Stimulated activated naive CD8-positive, alpha-beta T cell treated with anti-CD3 and anti-CD28 coated beads, Interleukin-15, Interleukin-2, amounts not matched to agents 100 ng/mL and 50 ng/mL, for 24 hours (primary cell): ENCODE results near the gene DBN1.

ENCODE experiments used
- H3K27ac Mint-ChIP-seq: one replicate; pipeline ENCODE4 v1.8.0; 2021; ENCODE audit warnings: mild to moderate bottlenecking, mixed read lengths
- H3K27me3 Mint-ChIP-seq: one replicate; pipeline ENCODE4 v1.8.0; 2021; ENCODE audit warnings: mixed read lengths
- H3K36me3 Mint-ChIP-seq: one replicate; pipeline ENCODE4 v1.8.0; 2021; ENCODE audit warnings: low read depth, mixed read lengths
- H3K4me1 Mint-ChIP-seq: one replicate; pipeline ENCODE4 v1.8.0; 2021; ENCODE audit warnings: low read depth, mixed read lengths
- H3K4me3 Mint-ChIP-seq: one replicate; pipeline ENCODE4 v1.8.0; 2021; ENCODE audit warnings: mild to moderate bottlenecking, mixed read lengths
- H3K9me3 Mint-ChIP-seq: one replicate; pipeline ENCODE4 v1.8.0; 2021; ENCODE audit warnings: mixed read lengths

DBN1 gene

DNA sequence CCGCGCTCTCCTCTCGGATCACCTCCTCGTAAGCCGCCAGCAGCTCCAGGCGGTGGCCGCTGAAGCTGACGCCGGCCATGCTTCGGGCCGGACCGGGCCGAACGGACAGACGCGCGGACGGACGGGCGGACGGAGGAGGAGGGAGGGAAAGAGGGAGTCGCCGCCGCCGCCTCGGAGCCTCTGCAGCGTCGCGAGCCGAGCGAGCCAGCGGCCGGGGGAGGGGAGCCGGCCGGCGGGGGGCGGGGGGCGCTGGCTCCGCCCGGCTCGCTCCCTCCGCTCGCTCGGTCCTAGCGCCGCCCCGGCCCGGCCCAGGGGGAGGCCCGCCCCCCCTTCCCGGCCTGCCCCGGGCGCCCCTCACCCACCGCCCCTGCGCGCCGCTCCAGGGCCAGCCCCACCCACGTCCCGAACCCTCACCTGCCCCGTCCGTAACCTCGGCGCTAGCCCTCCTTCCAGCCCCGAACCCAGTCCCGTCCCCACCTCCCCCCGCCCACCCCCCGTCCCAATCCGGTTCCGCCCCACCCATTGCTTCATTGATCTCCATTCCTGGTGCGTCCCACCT lies at the start of gene DBN1:
Gene DBN1 (minus strand): TSS at position 192 of the 559 bp plus-strand sequence. CDS start 113 bp downstream, at position 79.
- Mint-ChIP-seq H3K9me3 (no peaks in the 10 kb centered on the region), H3K4me3 (peak within 1 kb of the TSS; percentile 83), H3K4me1 (peaks cover 61% of the 10 kb centered on the region), H3K36me3 (peaks cover under 1% of the 10 kb centered on the region), H3K27me3 (no peaks in the 10 kb centered on the region), H3K27ac (peak within 1 kb of the TSS; percentile 80)

DNA sequence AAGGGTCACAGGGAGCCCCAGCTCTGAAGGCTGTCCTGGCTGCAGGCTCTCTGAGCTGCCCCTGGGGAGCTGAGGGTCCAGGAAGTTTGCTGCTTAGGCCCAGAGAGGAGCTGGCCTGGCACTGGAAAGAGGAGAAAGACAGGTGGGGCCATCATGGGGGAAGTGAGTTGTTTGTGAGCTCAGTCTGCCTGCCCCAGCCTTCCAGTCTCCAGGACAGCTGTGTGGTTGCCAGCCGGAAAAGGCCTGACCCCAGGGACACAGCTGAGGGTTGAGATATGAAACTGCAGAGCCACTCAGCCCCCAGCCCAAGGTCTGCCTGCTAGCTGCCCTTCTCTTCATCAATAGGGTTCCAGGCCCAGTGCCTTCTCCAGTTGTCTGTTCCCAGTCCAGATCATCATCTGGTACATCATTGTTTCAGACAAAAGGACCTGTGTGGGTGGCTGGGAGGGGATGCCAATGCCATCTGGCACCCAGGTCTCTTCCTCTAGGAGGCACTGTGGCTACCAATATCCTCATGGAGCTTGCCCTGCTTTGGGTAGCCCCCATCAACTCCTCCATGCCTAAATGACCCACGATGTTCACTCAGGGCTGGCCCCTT lies 47.6 kb upstream of the DBN1 start:
- no peaks in the 10 kb centered on the region for H3K9me3 Mint-ChIP-seq
- H3K27ac Mint-ChIP-seq: peak overlapping the region; percentile 87
- peaks cover 41% of the 10 kb centered on the region for H3K4me1 Mint-ChIP-seq
- H3K4me3 Mint-ChIP-seq: no peak overlapping the region
- no peaks in the 10 kb centered on the region for H3K27me3 Mint-ChIP-seq
- H3K36me3 Mint-ChIP-seq: peaks cover 44% of the 10 kb centered on the region

DNA sequence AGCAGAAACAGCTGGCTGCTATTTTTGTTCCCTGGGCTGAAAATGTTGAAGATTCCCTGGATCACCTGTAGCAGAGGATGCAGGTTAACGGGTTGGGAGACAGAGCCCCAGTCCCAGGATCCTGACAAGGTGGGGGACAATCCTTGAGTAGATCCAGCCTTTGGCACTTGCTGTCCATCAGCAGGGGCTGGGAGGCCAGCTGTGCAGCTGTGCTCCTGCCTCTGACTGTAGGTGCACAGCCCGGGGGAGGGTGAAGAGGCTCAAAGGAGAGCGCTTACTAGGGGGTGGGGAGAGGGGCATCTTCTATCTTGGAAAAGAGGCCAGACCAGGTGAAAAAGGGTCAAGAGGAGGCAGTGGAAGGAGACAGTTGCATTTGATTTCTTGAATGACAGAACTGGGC lies 46.8 kb upstream of the DBN1 start:
- Mint-ChIP-seq H3K27me3 (no peaks in the 10 kb centered on the region), H3K9me3 (no peaks in the 10 kb centered on the region), H3K4me1 (peaks cover 48% of the 10 kb centered on the region), H3K27ac (peak overlapping the region; percentile 87), H3K36me3 (peaks cover 47% of the 10 kb centered on the region), H3K4me3 (no peak overlapping the region)

DNA sequence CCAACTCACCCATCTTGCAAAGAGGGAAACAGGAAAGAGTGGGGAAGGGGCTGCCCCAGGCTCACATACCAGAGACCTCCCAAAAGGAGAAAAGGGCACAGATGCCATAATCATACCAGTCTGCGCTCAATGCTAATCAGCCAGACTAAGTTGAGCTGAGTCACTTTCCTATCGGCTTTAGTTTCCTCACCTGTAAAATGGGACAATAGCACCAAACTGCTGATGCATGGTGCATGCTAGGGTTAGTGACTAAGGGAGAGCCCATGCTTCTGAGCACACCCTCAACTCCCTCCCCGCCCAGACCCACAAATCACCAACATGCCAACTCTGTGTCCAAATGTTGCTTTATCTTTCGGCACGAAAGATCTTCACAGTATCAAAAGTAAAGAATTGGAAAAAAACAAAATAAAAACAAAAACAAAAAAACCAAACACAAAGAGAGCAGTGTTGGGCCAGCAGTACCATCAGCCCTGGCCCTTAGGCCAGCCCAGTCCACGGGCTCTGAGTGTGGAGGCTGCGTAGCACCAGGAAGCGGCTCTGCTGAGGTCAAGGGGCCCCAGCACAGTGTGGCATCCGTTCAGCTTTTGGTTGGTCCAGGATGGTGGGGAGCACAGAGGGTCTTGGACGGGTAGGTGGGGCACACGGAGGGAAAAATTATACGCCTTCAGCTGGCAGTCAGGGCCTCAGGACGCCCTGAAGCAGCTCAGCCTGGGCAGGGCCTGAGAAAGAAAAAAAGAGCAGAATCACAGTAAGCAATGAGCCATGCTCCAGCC lies 46.2 kb upstream of the DBN1 start:
- Mint-ChIP-seq H3K4me1 (peaks cover 54% of the 10 kb centered on the region), H3K4me3 (peak overlapping the region; percentile 58), H3K27me3 (no peaks in the 10 kb centered on the region), H3K27ac (peak overlapping the region; percentile 51), H3K9me3 (no peaks in the 10 kb centered on the region), H3K36me3 (peaks cover 49% of the 10 kb centered on the region)

DNA sequence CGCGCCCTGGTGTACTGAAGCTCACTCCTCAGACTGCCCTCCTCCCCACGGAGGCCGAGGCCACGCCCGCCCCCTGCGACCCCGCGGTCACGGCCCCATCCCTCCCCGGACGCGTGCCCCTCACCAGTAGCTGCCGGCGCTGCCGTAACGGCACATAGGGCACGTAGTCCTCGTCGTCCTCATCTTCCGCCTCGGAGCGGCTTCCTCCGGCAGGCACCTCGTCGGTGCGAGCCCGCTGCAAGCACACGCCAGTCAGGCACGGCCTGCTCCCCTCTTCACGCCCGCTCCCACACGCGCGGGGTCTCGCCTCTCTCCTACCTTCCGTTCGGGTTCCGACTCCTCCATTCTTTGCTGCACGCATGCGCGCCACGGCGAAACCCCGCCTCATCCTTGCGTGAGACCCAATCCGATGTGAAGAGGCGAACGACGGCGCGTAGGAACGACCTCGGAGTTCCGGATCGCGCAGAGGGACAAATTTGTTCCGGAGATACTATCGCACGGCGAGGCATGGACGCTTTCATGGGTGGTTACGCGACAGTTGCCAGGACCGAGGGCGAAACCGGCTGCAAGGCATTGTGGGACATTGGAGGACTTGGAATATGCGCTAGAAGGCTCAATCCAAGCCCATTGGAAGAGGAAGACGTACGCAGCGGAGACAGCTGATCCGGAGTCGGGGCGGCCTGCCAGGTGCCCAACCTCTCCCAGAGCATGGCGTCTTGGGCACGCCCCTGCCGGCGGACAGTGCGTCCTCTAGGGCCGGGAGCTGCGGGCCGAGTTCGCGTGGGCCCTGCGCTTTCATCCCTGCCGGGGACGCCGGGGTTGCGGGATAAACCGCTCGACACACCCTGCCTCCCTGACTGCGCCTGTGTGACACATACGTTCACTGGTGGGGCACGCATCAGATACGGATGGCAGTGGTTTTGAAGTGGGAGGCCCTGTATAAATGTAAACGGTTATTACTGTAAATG lies 43.5 kb upstream of the DBN1 start, which contains the start of gene DDX41:
Gene DDX41 (minus strand): TSS at position 361 of the 968 bp plus-strand sequence. CDS start 16 bp downstream, at position 345.
- Mint-ChIP-seq H3K27me3 (no peaks in the 10 kb centered on the region), H3K4me3 (peak within 1 kb of the TSS; percentile 98), H3K4me1 (peaks cover 59% of the 10 kb centered on the region), H3K9me3 (no peaks in the 10 kb centered on the region), H3K27ac (peak within 1 kb of the TSS; percentile 96), H3K36me3 (peaks cover 71% of the 10 kb centered on the region)

DNA sequence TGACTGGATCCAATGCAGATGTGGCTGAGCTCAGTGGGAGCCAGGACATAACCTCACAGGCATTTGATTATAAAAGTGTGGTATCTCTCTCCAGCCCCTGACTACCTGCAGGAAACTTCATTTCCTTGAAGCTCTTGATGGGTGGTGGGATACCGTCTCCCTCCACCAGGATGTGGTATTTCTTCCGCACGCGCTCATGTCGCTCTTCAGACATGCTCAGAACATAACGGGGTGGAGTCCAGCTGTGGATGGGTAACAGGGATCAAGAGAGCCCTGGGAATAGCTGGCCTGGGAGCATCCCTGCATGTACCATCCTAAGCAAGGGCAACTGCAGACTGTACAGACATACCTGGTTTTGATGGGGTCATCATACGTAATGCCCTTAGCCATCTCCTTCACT lies 42.1 kb upstream of the DBN1 start:
- Mint-ChIP-seq H3K9me3 (no peaks in the 10 kb centered on the region), H3K4me1 (peaks cover 59% of the 10 kb centered on the region), H3K36me3 (peaks cover 74% of the 10 kb centered on the region), H3K27me3 (no peaks in the 10 kb centered on the region), H3K27ac (peak overlapping the region; percentile 96), H3K4me3 (peak overlapping the region; percentile 98)

DNA sequence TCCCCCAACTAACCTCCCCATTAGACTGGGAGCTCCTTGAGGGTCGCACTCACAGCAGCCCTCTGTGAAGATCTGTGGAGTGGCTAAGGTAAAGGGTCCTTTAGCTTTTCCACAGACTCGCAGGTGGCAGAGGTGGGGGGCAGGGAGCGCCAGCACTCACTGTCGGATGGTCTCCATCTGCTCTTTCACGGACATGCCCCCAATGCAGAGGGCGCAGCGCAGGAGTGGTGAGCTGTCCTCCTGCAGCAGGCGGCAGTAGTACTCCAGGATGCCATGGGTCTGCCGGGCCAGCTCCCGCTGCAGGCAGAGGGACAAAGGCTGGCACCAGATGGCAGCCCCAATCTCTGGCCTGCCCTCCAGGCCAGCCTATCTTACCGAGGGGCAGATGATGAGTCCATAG lies 41.1 kb upstream of the DBN1 start:
- no peak overlapping the region for H3K27ac Mint-ChIP-seq
- H3K9me3 Mint-ChIP-seq: no peaks in the 10 kb centered on the region
- H3K4me3 Mint-ChIP-seq: no peak overlapping the region
- no peaks in the 10 kb centered on the region for H3K27me3 Mint-ChIP-seq
- H3K36me3 Mint-ChIP-seq: peaks cover 70% of the 10 kb centered on the region
- peaks cover 50% of the 10 kb centered on the region for H3K4me1 Mint-ChIP-seq

DNA sequence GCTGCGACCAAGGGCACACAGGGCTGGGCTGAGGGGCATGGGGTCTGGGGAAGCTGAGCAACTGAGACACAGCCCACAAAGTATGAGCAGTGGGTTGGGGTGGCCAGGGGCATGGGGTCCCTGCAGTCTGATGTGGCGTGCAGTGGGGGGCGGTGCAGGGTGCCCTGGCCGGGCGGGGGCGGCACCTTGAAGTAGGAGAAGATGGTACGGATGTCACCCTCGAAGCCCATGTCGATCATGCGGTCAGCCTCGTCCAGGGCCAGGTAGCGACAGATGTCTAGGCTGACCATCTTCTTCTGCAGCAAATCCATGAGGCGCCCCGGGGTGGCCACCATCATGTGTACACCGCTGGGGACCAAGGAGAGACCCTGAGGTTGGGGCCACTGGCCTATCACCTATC lies 40.1 kb upstream of the DBN1 start:
- Mint-ChIP-seq H3K36me3 (peaks cover 66% of the 10 kb centered on the region), H3K9me3 (no peaks in the 10 kb centered on the region), H3K4me1 (peaks cover 42% of the 10 kb centered on the region), H3K4me3 (no peak overlapping the region), H3K27ac (no peak overlapping the region), H3K27me3 (no peaks in the 10 kb centered on the region)

DNA sequence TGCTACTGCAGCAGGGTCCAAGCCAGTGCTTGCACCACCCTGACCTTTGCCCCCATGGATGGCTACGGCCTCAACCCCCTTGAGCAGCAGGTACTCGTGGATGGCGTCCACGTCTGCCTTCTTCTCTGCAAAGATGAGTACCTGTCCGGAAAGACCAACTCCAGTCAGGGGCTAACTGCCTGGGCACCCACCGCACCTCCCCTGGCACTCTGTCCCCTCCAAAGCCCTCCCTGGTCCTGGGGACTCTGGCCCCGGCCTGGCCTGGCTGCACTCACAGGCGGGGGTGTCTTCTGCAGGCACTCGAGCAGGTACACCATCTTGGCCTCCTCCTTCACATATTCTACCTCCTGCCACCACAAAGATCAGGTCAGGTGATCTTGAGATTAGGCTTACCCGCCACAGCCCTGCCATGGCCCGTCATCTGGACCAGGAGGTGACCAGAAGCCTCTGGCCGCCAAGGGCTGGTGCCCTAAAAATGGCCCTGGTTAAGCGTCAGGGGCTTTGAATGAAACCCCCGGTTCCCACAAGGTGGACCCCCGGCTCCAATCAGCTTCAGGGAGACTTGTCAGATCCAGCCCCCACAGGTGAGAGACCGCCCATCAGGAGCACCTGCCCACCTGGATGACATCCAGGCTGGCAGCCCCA lies 39.4 kb upstream of the DBN1 start:
- Mint-ChIP-seq H3K4me1 (peaks cover 43% of the 10 kb centered on the region), H3K9me3 (no peaks in the 10 kb centered on the region), H3K4me3 (no peak overlapping the region), H3K27me3 (no peaks in the 10 kb centered on the region), H3K36me3 (peaks cover 66% of the 10 kb centered on the region), H3K27ac (no peak overlapping the region)

DNA sequence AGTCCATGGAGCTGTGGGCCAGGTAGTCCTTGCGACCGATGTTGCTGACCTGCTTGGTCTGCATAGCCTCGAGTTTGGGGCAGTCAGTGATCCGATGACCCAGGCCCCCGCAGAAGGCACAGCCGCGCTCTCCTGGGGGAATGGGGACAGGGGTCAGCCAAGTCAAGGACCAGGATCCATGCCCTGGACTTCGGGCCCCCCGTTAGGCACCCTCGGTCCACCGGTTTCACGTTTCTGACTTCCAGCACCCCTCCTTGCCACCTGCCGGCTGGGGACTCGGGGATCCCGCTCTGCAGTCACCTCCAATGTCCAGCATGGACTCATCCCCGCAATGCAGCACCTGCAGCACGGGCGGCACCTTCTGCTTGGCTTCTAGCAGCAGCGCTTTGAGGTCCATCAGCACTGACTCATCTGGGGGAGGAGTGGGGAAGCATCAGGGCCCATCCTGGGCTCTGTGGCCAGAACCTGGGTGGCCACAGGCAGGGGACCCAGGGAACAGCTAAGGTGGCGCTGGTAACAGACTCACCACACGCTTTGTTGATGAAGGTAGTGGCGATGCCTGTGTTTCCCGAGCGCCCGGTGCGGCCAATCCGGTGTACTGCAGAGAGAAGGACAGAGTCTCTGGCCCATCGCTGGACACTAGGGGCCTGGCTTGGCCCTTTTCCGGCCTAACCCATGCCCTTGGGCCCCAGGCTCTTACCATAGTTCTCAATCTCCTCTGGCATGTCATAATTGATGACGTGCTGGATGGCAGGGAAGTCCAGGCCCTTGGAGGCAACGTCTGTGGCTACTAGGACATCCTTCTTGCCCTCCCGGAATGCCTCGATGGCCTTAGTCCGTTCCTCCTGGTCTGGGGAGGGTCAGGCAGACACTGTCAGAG lies 38.6 kb upstream of the DBN1 start:
- H3K36me3 Mint-ChIP-seq: peaks cover 62% of the 10 kb centered on the region
- peaks cover 42% of the 10 kb centered on the region for H3K4me1 Mint-ChIP-seq
- no peaks in the 10 kb centered on the region for H3K9me3 Mint-ChIP-seq
- H3K27ac Mint-ChIP-seq: no peak overlapping the region
- H3K27me3 Mint-ChIP-seq: no peaks in the 10 kb centered on the region
- H3K4me3 Mint-ChIP-seq: no peak overlapping the region

DNA sequence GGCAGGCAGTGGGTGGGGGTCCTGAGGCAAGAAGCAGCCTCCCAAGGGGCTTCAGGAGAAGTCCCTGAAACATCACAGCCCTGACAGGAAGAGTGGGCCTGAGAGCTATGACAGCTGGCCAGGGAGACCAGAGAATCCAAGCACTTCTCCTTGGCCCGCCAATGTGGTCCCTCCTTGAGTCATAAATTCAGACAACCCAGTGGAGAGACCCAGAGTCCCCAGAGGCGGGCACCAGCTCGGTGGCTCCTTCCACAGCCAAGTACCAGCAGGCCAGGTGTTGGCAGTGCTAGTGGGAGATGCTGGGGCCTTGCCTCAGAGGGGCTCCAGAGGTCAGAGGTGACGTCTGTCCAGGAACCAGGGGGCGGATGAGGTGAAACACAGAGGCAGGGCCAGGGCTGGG lies 37.7 kb upstream of the DBN1 start:
- Mint-ChIP-seq H3K36me3 (peaks cover 54% of the 10 kb centered on the region), H3K27me3 (no peaks in the 10 kb centered on the region), H3K9me3 (no peaks in the 10 kb centered on the region), H3K27ac (peak overlapping the region; percentile 15), H3K4me1 (peaks cover 35% of the 10 kb centered on the region), H3K4me3 (no peak overlapping the region)

DNA sequence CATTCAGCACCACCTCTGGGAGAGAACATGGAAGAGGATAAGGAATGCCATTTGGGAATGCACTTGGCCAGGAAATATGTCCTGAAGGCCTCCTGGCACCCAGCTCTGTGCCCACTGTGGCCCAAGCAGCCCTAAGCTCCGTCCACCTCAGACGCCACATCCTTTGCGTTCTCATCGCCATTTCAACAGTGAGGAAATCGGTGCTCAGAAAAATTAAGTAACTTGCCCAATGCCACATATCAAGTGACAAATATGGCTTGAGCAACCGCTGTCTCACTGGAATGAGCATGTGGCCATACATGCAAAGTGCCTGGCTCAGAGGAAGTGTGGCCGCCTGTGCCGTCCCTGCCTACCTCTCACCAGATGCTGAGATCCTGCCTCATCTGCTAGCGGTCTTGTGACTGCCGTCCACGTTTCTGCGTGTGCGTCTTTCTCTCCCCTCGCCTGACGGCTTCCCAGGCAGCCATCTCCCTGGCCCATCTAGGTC lies 37.2 kb upstream of the DBN1 start:
- Mint-ChIP-seq H3K27me3 (no peaks in the 10 kb centered on the region), H3K27ac (no peak overlapping the region), H3K9me3 (no peaks in the 10 kb centered on the region), H3K36me3 (peaks cover 48% of the 10 kb centered on the region), H3K4me3 (no peak overlapping the region), H3K4me1 (peaks cover 30% of the 10 kb centered on the region)

DNA sequence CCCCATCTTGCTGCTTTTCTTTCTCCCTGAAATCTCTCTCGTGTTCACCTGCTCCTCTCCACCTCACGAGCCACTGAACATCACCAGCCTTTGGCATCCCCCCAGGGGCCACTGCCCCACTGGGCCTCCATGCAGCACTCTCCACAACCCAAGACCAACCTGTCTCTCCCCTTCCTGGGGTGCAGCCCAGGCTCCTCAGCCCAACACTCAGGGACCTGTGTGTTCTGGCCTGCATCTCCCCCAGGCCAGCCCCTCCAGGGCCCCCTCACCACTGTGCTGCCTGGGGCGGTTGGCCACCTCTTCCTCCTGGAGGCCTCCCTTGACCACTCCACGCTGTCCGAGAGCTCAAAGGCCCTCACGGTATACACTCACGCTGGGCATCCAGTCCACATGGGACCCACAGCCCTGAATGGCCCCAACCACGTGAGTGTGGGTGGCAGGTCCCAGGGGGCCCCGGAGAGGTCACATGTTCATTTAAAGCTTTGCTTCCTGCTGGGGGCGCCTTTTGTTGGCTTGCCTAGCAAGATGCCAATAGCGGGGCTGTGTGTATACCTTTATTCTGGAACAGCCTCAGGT lies 36.6 kb upstream of the DBN1 start:
- peak overlapping the region; percentile 51 for H3K4me3 Mint-ChIP-seq

More for the DNA sequence above, 36.6 kb upstream of the DBN1 start:
- Mint-ChIP-seq H3K4me1 (peaks cover 24% of the 10 kb centered on the region), H3K27me3 (no peaks in the 10 kb centered on the region), H3K27ac (no peak overlapping the region), H3K9me3 (no peaks in the 10 kb centered on the region), H3K36me3 (peaks cover 43% of the 10 kb centered on the region)
